HepG2 (cell line): ENCODE data around the gene KCNG4. TPM values are rescaled to one million over a fixed set of nuclear protein-coding genes. Genes with fewer than 3 reads are reported as not detected.

Experiments
- ATAC-seq: fragments of 200-7000 bp; cut with Tn5 transposase; 3 replicates; pipeline ENCODE4 v1.9.1; 2020; ENCODE audit warnings: mild to moderate bottlenecking, moderate library complexity
- BruUV-seq: library from RNA; stranded (reverse); fragments of 400-500 nt; replicated peaks from 2 replicates; lab custom pipeline; 2021; lab: Mats Ljungman, UMichigan
- CTCF ChIA-PET: fragments of 300-600 bp; formaldehyde crosslinking; extraction: SDS; loops from one replicate; lab custom pipeline; 2021; ENCODE audit warnings: low total read pairs, inconsistent platforms, low intra/inter-chr PET ratio; lab: Yijun Ruan, JAX
- POLR2A ChIA-PET: fragments of 350-600 bp; sonication (Branson Sonifier 250); formaldehyde crosslinking; loops from one replicate; lab custom pipeline; 2020; ENCODE audit warnings: antibody characterized with exemption, inconsistent platforms; lab: Yijun Ruan, JAX
- DNase-seq: peaks from one replicate; pipeline ENCODE4 v3.0.0-alpha.2; 2015; ENCODE audit warnings: low spot score
- FAIRE-seq: peaks from 3 replicates; lab custom pipeline; 2011; peaks lifted over from hg19 to GRCh38; lab: Jason Lieb, UNC
- H2AFZ ChIP-seq: one replicate; pipeline ENCODE4 v1.6.1; 2011; ENCODE audit warnings: low read length, inconsistent platforms
- H3K27ac ChIP-seq: fragments of 300-600 bp; 3 replicates; pipeline ENCODE4 v1.8.0; 2011; ENCODE audit warnings: mixed run types, mild to moderate bottlenecking, mixed read lengths, low read length, inconsistent platforms; ENCODE audit not compliant: insufficient read depth; ENCODE audit errors: extremely low read length
- H3K27me3 ChIP-seq, 2 experiments: fragments of 200-600 bp in 1 of 2; 2 replicates in 1 of 2; 3 replicates in 1 of 2; pipeline versions ENCODE4 v1.6.0 to v1.8.0; 2011; ENCODE audit warnings: low read length in 2 of 2, mild to moderate bottlenecking in 2 of 2, moderate library complexity in 2 of 2, inconsistent platforms in 1 of 2; ENCODE audit not compliant: insufficient read depth in 2 of 2, control insufficient read depth in 1 of 2
- H3K36me3 ChIP-seq, 2 experiments: fragments of 200-600 bp in 1 of 2; replicated peaks in 1 of 2; 2 replicates in 1 of 2; 3 replicates in 1 of 2; pipeline versions ENCODE4 v1.5.1 to v1.8.0; 2011; ENCODE audit warnings: low read length in 2 of 2, inconsistent platforms in 1 of 2; ENCODE audit not compliant: insufficient read depth in 2 of 2, control insufficient read depth in 1 of 2
- H3K4me1 ChIP-seq: 2 replicates; pipeline ENCODE4 v1.5.1; 2012; ENCODE audit warnings: low read length, inconsistent platforms; ENCODE audit not compliant: insufficient read depth
- H3K4me2 ChIP-seq: 2 replicates; pipeline ENCODE4 v1.6.0; 2011; ENCODE audit warnings: low read depth, low read length, inconsistent platforms
- H3K4me3 ChIP-seq, 3 experiments: fragments of 200-600 bp in 1 of 3; sonication (generic), shearing (Covaris generic) in 1 of 3; replicated peaks in 1 of 3; 2 replicates each; pipeline ENCODE4 v1.5.1; 2011 to 2016; ENCODE audit warnings: low read length in 3 of 3, inconsistent platforms in 2 of 3, low read depth in 2 of 3, mild to moderate bottlenecking in 2 of 3, control low read depth in 1 of 3, mixed read lengths in 1 of 3; ENCODE audit not compliant: insufficient read depth in 1 of 3
- H3K79me2 ChIP-seq: one replicate; pipeline ENCODE4 v1.6.1; 2011; ENCODE audit warnings: low read length, inconsistent platforms; ENCODE audit not compliant: insufficient read depth
- H3K9ac ChIP-seq: 2 replicates; pipeline ENCODE4 v1.6.0; 2011; ENCODE audit warnings: mild to moderate bottlenecking, low read depth, low read length, inconsistent platforms; ENCODE audit not compliant: insufficient read depth
- H3K9me3 ChIP-seq: 2 replicates; pipeline ENCODE4 v1.5.1; 2012; ENCODE audit warnings: mild to moderate bottlenecking, low read length
- H4K20me1 ChIP-seq: 2 replicates; pipeline ENCODE4 v1.6.0; 2011; ENCODE audit warnings: inconsistent platforms, mild to moderate bottlenecking, low read length, moderate library complexity; ENCODE audit not compliant: insufficient read depth
- NR2F1 ChIP-seq, 2 experiments: fragments of 450-650 bp in 1 of 2; formaldehyde crosslinking in 1 of 2; IDR thresholded peaks; 2 replicates each; pipeline versions ENCODE4 v1.5.0 to v1.6.1; 2016 to 2020; ENCODE audit warnings: mild to moderate bottlenecking in 1 of 2, missing compliant biosample characterization in 1 of 2, missing genetic modification reagents in 1 of 2, moderate library complexity in 1 of 2
- SYNCRIP ChIP-seq: fragments of 200-400 bp; formaldehyde crosslinking; IDR thresholded peaks from 2 replicates; pipeline ENCODE4 v1.6.1; 2018; ENCODE audit warnings: mild to moderate bottlenecking, low read depth, low read length; ENCODE audit not compliant: insufficient read depth
- ZNF768 ChIP-seq: sonication (generic); formaldehyde crosslinking; IDR thresholded peaks from 2 replicates; pipeline ENCODE4 v1.4.0; 2020; ENCODE audit warnings: missing genetic modification reagents
- whole genome bisulfite sequencing: methylation state at CpG from one replicate; pipeline ENCODE4 v1.1.6; 2017; ENCODE audit warnings: low lambda C conversion rate; 5-methylcytosine and 5-hydroxymethylcytosine counted together
- in situ Hi-C: cut with HindIII; loops from 2 replicates; pipeline ENCODE4 v1.10.0; 2017; ENCODE audit warnings: low pct_unique_long_range_greater_than_20kb; ENCODE audit not compliant: extremely low pct_ligation_motif_present
- intact Hi-C: fragments of 100-400 bp; cut with micrococcal nuclease; formaldehyde crosslinking; loops from one replicate; pipeline ENCODE4 v1.10.0; 2022; ENCODE audit not compliant: unreplicated experiment
- polyA plus RNA-seq, 8 experiments: library from polyadenylated mRNA; depleted of rRNA in 3 of 8; stranded (reverse) in 7 of 8; unstranded in 1 of 8; fragments of >200 nt; fragmentation: Illumina TruSeq in 4 of 8; extraction: Trizol in 4 of 8; gene quantifications; 2 replicates each; pipeline versions ENCODE4 v1.2.1 to v1.2.3, GENCODE V29; 2011 to 2016; ENCODE audit warnings: low read depth in 4 of 8, missing spikeins in 1 of 8, mixed read lengths in 1 of 8; ENCODE audit not compliant: insufficient read depth in 1 of 8
- total RNA-seq, 5 experiments: library from RNA; depleted of rRNA; stranded (reverse); fragments of >200 nt; fragmentation: Illumina TruSeq; extraction: Trizol; gene quantifications; 2 replicates each; pipeline ENCODE4 v1.2.3, GENCODE V29; 2016; ENCODE audit warnings: low read depth in 1 of 5

Gene KCNG4
- total and polyA plus RNA-seq, 2 of the 13 experiments (the other 11 are each of a cell fraction or from before 2014, with no cell fraction given) = not detected

DNA sequence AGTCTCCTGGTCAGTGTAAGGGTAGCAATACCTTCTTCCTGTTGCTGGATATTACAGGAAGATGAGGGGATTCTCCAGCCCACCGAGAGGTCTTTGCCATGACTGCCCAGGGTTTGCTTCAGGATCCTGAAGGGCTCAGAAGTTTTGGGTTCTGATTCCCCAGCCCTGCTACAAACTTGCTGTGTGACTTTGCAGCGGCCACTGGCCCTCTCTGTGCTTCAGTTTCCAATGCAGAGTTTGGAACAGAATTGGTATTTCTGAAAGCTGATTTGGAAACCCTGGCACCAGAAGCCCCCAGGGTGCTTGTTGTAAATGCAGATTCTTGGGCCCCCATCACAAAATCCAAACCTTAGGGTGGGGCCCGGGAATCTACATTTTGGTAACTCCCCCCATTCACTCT is 14.7 kb downstream of the KCNG4 start:
- H3K9me3 ChIP-seq = no peaks in the 10 kb centered on the region
- H3K4me1 ChIP-seq = peaks cover 5% of the 10 kb centered on the region; the same call in 1 of the 2 replicates
- H3K79me2 ChIP-seq = no peaks in the 10 kb centered on the region
- TF ChIP-seq ZNF768 (CRISPR knock-in tag) (peak; percentile 91), NR2F1 (CRISPR knock-in tag; IDR thresholded peaks at IDR 0.05) (no peak)
- no peak overlapping the region for H3K9ac ChIP-seq
- in situ Hi-C loops = no loop called here
- H2AFZ ChIP-seq = no peak overlapping the region
- H3K4me3 ChIP-seq = no peak overlapping the region
- intact Hi-C loops = no loop called here
- WGBS = 0% methylated on average over 2 of the region's 3 CpGs
- ATAC-seq = no peak
- DNase-seq = no peak
- H3K27me3 ChIP-seq = peaks cover 4 to 59% of the 10 kb centered on the region in 2 experiments; a peak in 4 of 5 replicates
- CTCF ChIA-PET = no interaction called here
- no peak overlapping the region for H3K27ac ChIP-seq
- no peak overlapping the region for H3K4me2 ChIP-seq
- H4K20me1 ChIP-seq = no peaks in the 10 kb centered on the region
- no peak for FAIRE-seq
- POLR2A ChIA-PET = no interaction called here
- no peaks in the 10 kb centered on the region for H3K36me3 ChIP-seq
- no TSS peak for BruUV-seq

DNA sequence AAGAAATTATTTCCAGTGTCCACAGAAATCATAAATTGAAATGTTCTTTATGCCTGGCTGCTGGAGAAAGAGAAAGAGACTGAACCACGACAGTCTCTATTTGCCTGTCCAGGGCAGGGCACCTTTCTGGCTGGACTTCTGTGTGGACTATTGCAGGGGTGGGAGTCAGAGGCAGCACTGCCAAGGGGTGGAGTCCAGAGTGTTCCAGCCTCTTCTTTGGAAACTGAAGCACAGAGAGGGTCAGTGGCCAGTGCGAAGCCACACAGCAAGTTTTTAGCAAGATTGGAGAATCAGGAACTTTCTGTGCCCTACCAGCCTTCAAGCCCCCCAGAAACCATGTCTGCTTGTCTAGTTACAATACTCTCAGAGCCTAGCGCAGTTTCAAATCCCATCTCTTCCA is 15.3 kb downstream of the KCNG4 start:
- ATAC-seq = no peak
- 15% methylated on average over 3 of the region's 3 CpGs for WGBS
- in situ Hi-C loops = no loop called here
- Histone ChIP-seq H3K4me3 (no peak overlapping the region), H3K36me3 (no peaks in the 10 kb centered on the region), H3K9ac (no peak overlapping the region), H2AFZ (no peak overlapping the region), H3K9me3 (no peaks in the 10 kb centered on the region), H3K4me1 (peaks cover 5% of the 10 kb centered on the region; the same call in 1 of the 2 replicates), H3K27ac (no peak overlapping the region), H3K79me2 (no peaks in the 10 kb centered on the region), H3K4me2 (no peak overlapping the region), H4K20me1 (no peaks in the 10 kb centered on the region), H3K27me3 (peaks cover 4 to 57% of the 10 kb centered on the region in 2 experiments; a peak in 4 of 5 replicates)
- DNase-seq = no peak
- ChIA-PET POLR2A (no interaction called here), CTCF (no interaction called here)
- TF ChIP-seq ZNF768 (CRISPR knock-in tag) = peak; percentile 84
- no peak for TF ChIP-seq SYNCRIP
- BruUV-seq = no TSS peak
- FAIRE-seq = no peak
- intact Hi-C loops = no loop called here
